Esophagus squamous epithelium (tissue), 5 donors: ENCODE results near the gene TMEM184A. TPM values are rescaled to one million over a fixed set of nuclear protein-coding genes. Genes with fewer than 3 reads are reported as not detected.

Source experiments
- DNase-seq: peaks from one replicate; lab custom pipeline; 2025; lab: John Stamatoyannopoulos, UW
- H3K27ac ChIP-seq, 4 donors: fragments of 200-600 bp; sonication (generic); one replicate each; pipeline ENCODE4 v1.5.1; 2016 to 2019; ENCODE audit warnings: mild to moderate bottlenecking in 1 of 4
- H3K27me3 ChIP-seq, 4 donors: fragments of 200-600 bp; sonication (generic); 1 replicate in 3 of 4; 2 replicates in 1 of 4; pipeline versions ENCODE4 v1.5.1 to v1.6.0; 2017 to 2021; ENCODE audit warnings: antibody characterized with exemption in 1 of 4
- H3K36me3 ChIP-seq, 3 donors: fragments of 200-600 bp; sonication (generic); one replicate each; pipeline ENCODE4 v1.5.1; 2016 to 2019
- H3K4me1 ChIP-seq, 3 donors: fragments of 200-600 bp; sonication (generic); one replicate each; pipeline ENCODE4 v1.5.1; 2017 to 2019
- H3K4me3 ChIP-seq, 4 donors: fragments of 200-600 bp; sonication (generic); 1 replicate in 3 of 4; 2 replicates in 1 of 4; pipeline ENCODE4 v1.5.1; 2016 to 2019; ENCODE audit warnings: mild to moderate bottlenecking in 2 of 4, moderate library complexity in 1 of 4
- H3K9me3 ChIP-seq, 3 donors: fragments of 200-600 bp; sonication (generic); one replicate each; pipeline ENCODE4 v1.5.1; 2016 to 2019
- CTCF ChIP-seq, 6 experiments: fragments of 450-650 bp in 4 of 6; fragments of 200-600 bp in 2 of 6; sonication (generic) in 2 of 6; IDR thresholded peaks; one replicate each; pipeline ENCODE4 v1.5.1; 2016 to 2019; ENCODE audit warnings: antibody characterized with exemption in 6 of 6, mild to moderate bottlenecking in 4 of 6, moderate library complexity in 4 of 6
- POLR2A ChIP-seq, 4 donors: fragments of 450-650 bp; IDR thresholded peaks; one replicate each; pipeline ENCODE4 v1.6.1; 2017; ENCODE audit warnings: antibody characterized with exemption in 4 of 4, mild to moderate bottlenecking in 4 of 4, moderate library complexity in 3 of 4
- WGBS, 2 donors: methylation state at CpG; one replicate each; pipeline ENCODE4 v1.1.5; 2018; 5-methylcytosine and 5-hydroxymethylcytosine counted together
- intact Hi-C: fragments of 100-400 bp; cut with DNase I; formaldehyde crosslinking; loops from one replicate; pipeline ENCODE4 v1.15.0; 2022
- total RNA-seq, 4 donors: library from RNA; depleted of rRNA; stranded (reverse); fragments of >200 nt; gene quantifications; one replicate each; pipeline ENCODE4 v1.1.0, GENCODE V29; 2016
- donor health status: DM: yes; HTN: yes; CAD: no.

The TMEM184A gene
- 100 to 1,000 TPM in 2 of 4 donors, 10 to 100 TPM in 2; 56.7 to 204 (median 98.9) TPM for total RNA-seq

GRCh38 chr7:1555813-1556543 lies at the start of gene TMEM184A:
Gene TMEM184A, minus strand, starts transcription at chr7:1556205. Its CDS starts 721 bp downstream, at chr7:1555484.
- peak within 1 kb of the TSS in 3 of 4 donors; percentile 3 to 44 (median 12) for H3K4me3 ChIP-seq
- H3K4me1 ChIP-seq = peaks cover 26 to 64% (median 38%) of the 10 kb centered on the region in 3 donors
- DNase-seq = no peak
- no peaks in the 10 kb centered on the region for H3K27me3 ChIP-seq
- no peak for TF ChIP-seq POLR2A (IDR thresholded peaks at IDR 0.05)
- TF ChIP-seq CTCF (IDR thresholded peaks at IDR 0.05) = peak in 5 of 6 experiments; percentile 30 to 70 (median 66)
- H3K36me3 ChIP-seq = peaks cover 0 to 40% (median 0%) of the 10 kb centered on the region in 3 donors
- H3K27ac ChIP-seq = peak within 1 kb of the TSS; percentile 86 to 94 (median 92)
- intact Hi-C loops = no loop called here
- WGBS, 2 donors = 40 to 60% methylated on average over 1 of the region's 23 CpGs
- H3K9me3 ChIP-seq = no peaks in the 10 kb centered on the region

GRCh38 chr7:1604383-1604782 lies 48.4 kb upstream of the TMEM184A start:
- Histone ChIP-seq H3K27me3 (peaks cover 0 to 96% (median 0%) of the 10 kb centered on the region in 4 donors), H3K4me3 (no peak overlapping the region), H3K27ac (no peak overlapping the region), H3K4me1 (no peaks in the 10 kb centered on the region), H3K36me3 (no peaks in the 10 kb centered on the region), H3K9me3 (no peaks in the 10 kb centered on the region)
- TF ChIP-seq CTCF (IDR thresholded peaks at IDR 0.05) = no peak
- TF ChIP-seq POLR2A (IDR thresholded peaks at IDR 0.05) = no peak
- intact Hi-C loops = no loop called here
- DNase-seq = no peak
- 59 to 69% methylated on average over 2 of the region's 2 CpGs for WGBS, 2 donors

- DNase-seq = no peak
- Histone ChIP-seq H3K9me3 (no peaks in the 10 kb centered on the region), H3K4me3 (no peak overlapping the region), H3K27me3 (peaks cover 0 to 96% (median 0%) of the 10 kb centered on the region in 4 donors), H3K36me3 (no peaks in the 10 kb centered on the region), H3K27ac (no peak overlapping the region), H3K4me1 (no peaks in the 10 kb centered on the region)
- WGBS, 2 donors = 64 to 81% methylated on average over 17 to 22 of the region's 41 CpGs
- intact Hi-C loops = no loop called here
- TF ChIP-seq POLR2A (IDR thresholded peaks at IDR 0.05) = no peak
- no peak for TF ChIP-seq CTCF (IDR thresholded peaks at IDR 0.05)
Observed at GRCh38 chr7:1603346-1604225, 47.6 kb upstream of the TMEM184A start.

- intact Hi-C loops = no loop called here
- Histone ChIP-seq H3K36me3 (no peaks in the 10 kb centered on the region), H3K27me3 (peaks cover 0 to 96% (median 0%) of the 10 kb centered on the region in 4 donors), H3K27ac (no peak overlapping the region), H3K4me1 (no peaks in the 10 kb centered on the region), H3K9me3 (no peaks in the 10 kb centered on the region), H3K4me3 (no peak overlapping the region)
- no peak for DNase-seq
- TF ChIP-seq CTCF (IDR thresholded peaks at IDR 0.05) = no peak
- TF ChIP-seq POLR2A (IDR thresholded peaks at IDR 0.05) = no peak
- 60 to 99% methylated on average over 1 to 12 of the region's 15 CpGs for WGBS, 2 donors
Observed at GRCh38 chr7:1602386-1602785, 46.4 kb upstream of the TMEM184A start.
